HL-60/S4 (cell line): ENCODE data around the gene DDX23.
"Not testable (repeated sequence)": the region's sequence is repeated elsewhere in the genome, so short reads cannot be mapped to it uniquely, and the experiment has no call there.

Experiments used
- in situ Hi-C: fragments of 300-500 bp; cut with MboI; formaldehyde crosslinking; loops from 2 replicates; pipeline ENCODE4 v1.14.3; 2022; ENCODE audit warnings: low sequenced_read_pairs

DDX23 gene

GRCh38 chr12:48851883-48852733 is at the start of gene DDX23:
Gene DDX23, minus strand, starts transcription at chr12:48852163. Its CDS starts 6,381 bp downstream, at chr12:48845782.
- in situ Hi-C loops = no loop called here

- in situ Hi-C loops = no loop called here
These were observed 49.3 kb upstream of the DDX23 start for GRCh38 chr12:48901278-48901677.

- in situ Hi-C loops = no loop called here
These were observed 47.7 kb upstream of the DDX23 start for GRCh38 chr12:48899651-48900050.

GRCh38 chr12:48894271-48894670 is 42.3 kb upstream of the DDX23 start:
- in situ Hi-C loops = no loop called here

- in situ Hi-C loops = no loop called here
These were observed 38.9 kb upstream of the DDX23 start for GRCh38 chr12:48890657-48891418.

GRCh38 chr12:48889679-48890078 is 37.7 kb upstream of the DDX23 start:
- in situ Hi-C loops = no loop called here

GRCh38 chr12:48883305-48884161 is 31.6 kb upstream of the DDX23 start:
- in situ Hi-C loops = no loop called here

- in situ Hi-C loops = no loop called here
These were observed 31.0 kb upstream of the DDX23 start for GRCh38 chr12:48882972-48883304.

GRCh38 chr12:48882315-48882687 is 30.3 kb upstream of the DDX23 start:
- in situ Hi-C loops = no loop called here

- in situ Hi-C loops = no loop called here
These were observed 29.8 kb upstream of the DDX23 start for GRCh38 chr12:48881686-48882314.

- in situ Hi-C loops = no loop called here
These were observed 28.7 kb upstream of the DDX23 start for GRCh38 chr12:48880647-48881046.

GRCh38 chr12:48878548-48878947 is 26.6 kb upstream of the DDX23 start:
- in situ Hi-C loops = no loop called here

- in situ Hi-C loops = no loop called here
These were observed 24.1 kb upstream of the DDX23 start for GRCh38 chr12:48875944-48876515.

GRCh38 chr12:48873534-48873933 is 21.6 kb upstream of the DDX23 start:
- in situ Hi-C loops = not testable (repeated sequence)

GRCh38 chr12:48873096-48873495 is 21.1 kb upstream of the DDX23 start:
- in situ Hi-C loops = no loop called here

- in situ Hi-C loops = loop anchor here (5.0 kb wide), 1 partner anchor 108 kb away; the partner anchor contains the start of gene WNT1
These were observed 17.2 kb upstream of the DDX23 start for GRCh38 chr12:48869191-48869590.

- in situ Hi-C loops = loop anchor here (5.0 kb wide), 1 partner anchor 109 kb away; the partner anchor contains the start of gene WNT1
These were observed 16.5 kb upstream of the DDX23 start for GRCh38 chr12:48868451-48868850.

- in situ Hi-C loops = loop anchor here (5.0 kb wide), 1 partner anchor 111 kb away; the partner anchor contains the start of gene WNT1
These were observed 14.2 kb upstream of the DDX23 start for GRCh38 chr12:48866052-48866711.

GRCh38 chr12:48865281-48866051 is 13.5 kb upstream of the DDX23 start, which contains the start of gene RND1:
Gene RND1, minus strand, starts transcription at chr12:48865870. Its CDS starts 103 bp downstream, at chr12:48865767.
- in situ Hi-C loops = loop anchor here (5.0 kb wide), 1 partner anchor 112 kb away; the partner anchor contains the start of gene WNT1
